Peyer's patch (tissue), 4 donors: ENCODE data around the gene SCAMP1.

Source experiments
- CTCF ChIP-seq, 6 experiments: fragments of 450-650 bp in 4 of 6; fragments of 200-600 bp in 2 of 6; sonication (generic) in 1 of 6; IDR thresholded peaks; one replicate each; pipeline ENCODE4 v1.5.1; 2017 to 2019; ENCODE audit warnings: antibody characterized with exemption in 6 of 6, mild to moderate bottlenecking in 3 of 6, moderate library complexity in 1 of 6
- POLR2A ChIP-seq, 2 donors: fragments of 450-650 bp; IDR thresholded peaks; one replicate each; pipeline ENCODE4 v1.5.1; 2017; ENCODE audit warnings: antibody characterized with exemption in 2 of 2, mild to moderate bottlenecking in 2 of 2, moderate library complexity in 2 of 2

DNA sequence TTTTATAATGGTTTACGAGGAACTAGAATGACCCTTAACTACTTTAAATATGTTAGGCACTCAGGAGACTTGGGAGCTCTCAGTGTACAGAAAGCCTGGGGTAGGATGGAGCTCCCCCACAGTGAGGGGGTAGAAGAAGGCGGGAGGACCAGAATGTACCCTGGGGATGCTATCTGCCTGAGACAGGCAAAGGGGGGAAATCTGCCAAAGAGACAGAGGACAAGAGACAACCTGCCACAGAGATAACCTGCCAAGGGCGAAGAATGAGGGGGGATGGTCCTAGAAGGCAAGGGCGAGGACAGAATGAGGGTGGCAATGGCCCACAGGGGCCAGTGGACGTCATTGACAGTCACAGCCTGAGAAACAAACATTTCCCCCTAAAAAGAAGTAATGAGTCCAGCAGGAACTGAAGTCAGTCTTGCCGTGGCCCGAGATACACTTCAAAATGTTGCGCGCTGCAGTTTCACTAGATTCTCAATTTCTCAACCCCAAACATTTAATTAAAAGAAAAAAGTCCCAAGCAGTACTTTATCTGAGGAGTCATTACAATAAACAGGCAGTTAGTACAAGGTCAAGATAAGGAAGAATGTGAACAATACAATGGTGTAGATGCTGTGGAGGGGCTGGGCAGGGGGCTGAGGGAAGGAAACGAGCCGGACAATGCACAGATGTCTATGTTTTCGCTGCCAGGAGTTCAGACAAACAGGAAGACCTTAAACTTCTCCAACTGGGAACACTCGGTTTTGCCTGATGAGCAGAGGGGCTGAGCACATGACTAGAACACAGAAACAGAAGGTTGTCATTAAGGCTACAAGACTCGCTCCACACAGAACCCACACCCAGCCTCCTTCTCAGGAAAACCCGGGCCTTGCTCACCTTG, 163.1 kb downstream of the SCAMP1 start:
- TF ChIP-seq CTCF (IDR thresholded peaks at IDR 0.05) (no peak), POLR2A (IDR thresholded peaks at IDR 0.05) (no peak)
